ENCODE data around the gene AHCYL2. TPM values are rescaled to one million over a fixed set of nuclear protein-coding genes. Genes with fewer than 3 reads are reported as not detected.
"Not testable (repeated sequence)": the region's sequence is repeated elsewhere in the genome, so short reads cannot be mapped to it uniquely, and the experiment has no call there.

The AHCYL2 gene
- total RNA-seq, 2 experiments from 2014 or later: 18.5 to 21.0 TPM

GRCh38 chr7:129231666-129232065 is 6.8 kb downstream of the AHCYL2 start:
- no peaks in the 10 kb centered on the region for H3K27me3 Mint-ChIP-seq
- no peaks in the 10 kb centered on the region for H3K36me3 Mint-ChIP-seq (ENCODE audit: low read depth)
- H3K9me3 Mint-ChIP-seq: no peaks in the 10 kb centered on the region
- peaks cover 8% of the 10 kb centered on the region for H3K4me1 Mint-ChIP-seq
- CTCF ChIA-PET: interaction anchor here (0.6 to 6.7 kb wide), 5 partner anchors 9 to 68 kb away, joined by 3 to 39 read pairs (median 3); no protein-coding TSS in a partner anchor
- POLR2A ChIA-PET: no interaction called here
- DNase-seq: no peak
- H3K27ac Mint-ChIP-seq: no peak overlapping the region
- no peak overlapping the region for H3K4me3 Mint-ChIP-seq

- CTCF ChIA-PET: interaction anchor here (1.1 to 2.0 kb wide), 2 partner anchors 20 to 33 kb away, joined by 3 to 7 read pairs; no protein-coding TSS in a partner anchor
- no peak overlapping the region for H3K27ac Mint-ChIP-seq
- H3K27me3 Mint-ChIP-seq: no peaks in the 10 kb centered on the region
- H3K36me3 Mint-ChIP-seq (ENCODE audit: low read depth): no peaks in the 10 kb centered on the region
- H3K9me3 Mint-ChIP-seq: no peaks in the 10 kb centered on the region
- DNase-seq: no peak
- POLR2A ChIA-PET: no interaction called here
- H3K4me1 Mint-ChIP-seq: no peaks in the 10 kb centered on the region
- no peak overlapping the region for H3K4me3 Mint-ChIP-seq
Observed at GRCh38 chr7:129238546-129238945, 13.7 kb downstream of the AHCYL2 start.

GRCh38 chr7:129240119-129240820 is 15.4 kb downstream of the AHCYL2 start:
- DNase-seq: no peak
- H3K36me3 Mint-ChIP-seq (ENCODE audit: low read depth): peaks cover 1% of the 10 kb centered on the region
- H3K9me3 Mint-ChIP-seq: no peaks in the 10 kb centered on the region
- no peaks in the 10 kb centered on the region for H3K4me1 Mint-ChIP-seq
- POLR2A ChIA-PET: no interaction called here
- H3K27ac Mint-ChIP-seq: no peak overlapping the region
- CTCF ChIA-PET: interaction anchor here (0.6 to 2.1 kb wide), 2 partner anchors 9 to 31 kb away, joined by 3 to 6 read pairs; no protein-coding TSS in a partner anchor
- no peaks in the 10 kb centered on the region for H3K27me3 Mint-ChIP-seq
- no peak overlapping the region for H3K4me3 Mint-ChIP-seq

- no peaks in the 10 kb centered on the region for H3K4me1 Mint-ChIP-seq
- ChIA-PET POLR2A (no interaction called here), CTCF (no interaction called here)
- no peak overlapping the region for H3K27ac Mint-ChIP-seq
- no peaks in the 10 kb centered on the region for H3K27me3 Mint-ChIP-seq
- no peaks in the 10 kb centered on the region for H3K9me3 Mint-ChIP-seq
- H3K36me3 Mint-ChIP-seq (ENCODE audit: low read depth): peaks cover 3% of the 10 kb centered on the region
- DNase-seq: no peak
- H3K4me3 Mint-ChIP-seq: no peak overlapping the region
Observed at GRCh38 chr7:129244220-129244619, 19.4 kb downstream of the AHCYL2 start.

GRCh38 chr7:129245533-129245932 is 20.7 kb downstream of the AHCYL2 start:
- no peaks in the 10 kb centered on the region for H3K9me3 Mint-ChIP-seq
- no peaks in the 10 kb centered on the region for H3K4me1 Mint-ChIP-seq
- peaks cover 3% of the 10 kb centered on the region for H3K36me3 Mint-ChIP-seq (ENCODE audit: low read depth)
- no peak overlapping the region for H3K4me3 Mint-ChIP-seq
- ChIA-PET CTCF (no interaction called here), POLR2A (no interaction called here)
- H3K27me3 Mint-ChIP-seq: no peaks in the 10 kb centered on the region
- no peak for DNase-seq
- H3K27ac Mint-ChIP-seq: no peak overlapping the region

GRCh38 chr7:129247087-129247486 is 22.3 kb downstream of the AHCYL2 start:
- H3K4me3 Mint-ChIP-seq: no peak overlapping the region
- no peak for DNase-seq
- H3K27me3 Mint-ChIP-seq: no peaks in the 10 kb centered on the region
- ChIA-PET POLR2A (no interaction called here), CTCF (interaction anchor here (1.2 kb wide), 1 partner anchor 83 kb away, joined by 3 read pairs; no protein-coding TSS in a partner anchor)
- peaks cover 3% of the 10 kb centered on the region for H3K36me3 Mint-ChIP-seq (ENCODE audit: low read depth)
- H3K4me1 Mint-ChIP-seq: no peaks in the 10 kb centered on the region
- no peaks in the 10 kb centered on the region for H3K9me3 Mint-ChIP-seq
- no peak overlapping the region for H3K27ac Mint-ChIP-seq

- CTCF ChIA-PET: no interaction called here
- Mint-ChIP-seq H3K36me3 (ENCODE audit: low read depth) (no peaks in the 10 kb centered on the region), H3K4me3 (no peak overlapping the region), H3K27me3 (no peaks in the 10 kb centered on the region), H3K9me3 (no peaks in the 10 kb centered on the region), H3K4me1 (no peaks in the 10 kb centered on the region), H3K27ac (no peak overlapping the region)
- POLR2A ChIA-PET: no interaction called here
- DNase-seq: no peak
Observed at GRCh38 chr7:129252128-129252527, 27.3 kb downstream of the AHCYL2 start.

- DNase-seq; CTCF ChIA-PET; H3K36me3 Mint-ChIP-seq (ENCODE audit: low read depth); H3K9me3 Mint-ChIP-seq; H3K4me3 Mint-ChIP-seq; H3K4me1 Mint-ChIP-seq; H3K27ac Mint-ChIP-seq; POLR2A ChIA-PET; H3K27me3 Mint-ChIP-seq: not testable (repeated sequence)
Observed at GRCh38 chr7:129252603-129253002, 27.8 kb downstream of the AHCYL2 start.

GRCh38 chr7:129255800-129256199 is 31.0 kb downstream of the AHCYL2 start:
- ChIA-PET POLR2A (no interaction called here), CTCF (no interaction called here)
- no peaks in the 10 kb centered on the region for H3K9me3 Mint-ChIP-seq
- peaks cover 14% of the 10 kb centered on the region for H3K4me1 Mint-ChIP-seq
- no peaks in the 10 kb centered on the region for H3K27me3 Mint-ChIP-seq
- H3K27ac Mint-ChIP-seq: no peak overlapping the region
- DNase-seq: no peak
- H3K36me3 Mint-ChIP-seq (ENCODE audit: low read depth): no peaks in the 10 kb centered on the region
- H3K4me3 Mint-ChIP-seq: no peak overlapping the region

GRCh38 chr7:129256221-129256620 is 31.4 kb downstream of the AHCYL2 start:
- ChIA-PET POLR2A (interaction anchor here (0.7 kb wide), 1 partner anchor 42 kb away, joined by 3 read pairs; no protein-coding TSS in a partner anchor), CTCF (no interaction called here)
- no peaks in the 10 kb centered on the region for H3K27me3 Mint-ChIP-seq
- no peak for DNase-seq
- H3K9me3 Mint-ChIP-seq: no peaks in the 10 kb centered on the region
- H3K4me3 Mint-ChIP-seq: no peak overlapping the region
- H3K27ac Mint-ChIP-seq: no peak overlapping the region
- H3K36me3 Mint-ChIP-seq (ENCODE audit: low read depth): no peaks in the 10 kb centered on the region
- H3K4me1 Mint-ChIP-seq: peaks cover 14% of the 10 kb centered on the region

GRCh38 chr7:129257168-129257567 is 32.3 kb downstream of the AHCYL2 start:
- peaks cover 14% of the 10 kb centered on the region for H3K4me1 Mint-ChIP-seq
- POLR2A ChIA-PET: no interaction called here
- CTCF ChIA-PET: no interaction called here
- H3K27ac Mint-ChIP-seq: no peak overlapping the region
- no peaks in the 10 kb centered on the region for H3K36me3 Mint-ChIP-seq (ENCODE audit: low read depth)
- no peak for DNase-seq
- H3K9me3 Mint-ChIP-seq: no peaks in the 10 kb centered on the region
- H3K4me3 Mint-ChIP-seq: no peak overlapping the region
- H3K27me3 Mint-ChIP-seq: no peaks in the 10 kb centered on the region

GRCh38 chr7:129258649-129259389 is 34.0 kb downstream of the AHCYL2 start:
- POLR2A ChIA-PET: no interaction called here
- CTCF ChIA-PET: interaction anchor here (1.8 to 1.9 kb wide), 2 partner anchors 13 to 40 kb away, joined by 11 to 16 read pairs; no protein-coding TSS in a partner anchor
- no peaks in the 10 kb centered on the region for H3K36me3 Mint-ChIP-seq (ENCODE audit: low read depth)
- H3K27me3 Mint-ChIP-seq: no peaks in the 10 kb centered on the region
- no peak overlapping the region for H3K27ac Mint-ChIP-seq
- no peak for DNase-seq
- H3K4me1 Mint-ChIP-seq: peaks cover 14% of the 10 kb centered on the region
- no peaks in the 10 kb centered on the region for H3K9me3 Mint-ChIP-seq
- no peak overlapping the region for H3K4me3 Mint-ChIP-seq

GRCh38 chr7:129262324-129262723 is 37.5 kb downstream of the AHCYL2 start:
- DNase-seq: peak; percentile 34
- Mint-ChIP-seq H3K4me3 (no peak overlapping the region), H3K27me3 (no peaks in the 10 kb centered on the region), H3K9me3 (no peaks in the 10 kb centered on the region), H3K27ac (no peak overlapping the region), H3K4me1 (peaks cover 14% of the 10 kb centered on the region), H3K36me3 (ENCODE audit: low read depth) (no peaks in the 10 kb centered on the region)
- POLR2A ChIA-PET: interaction anchor here (1.2 kb wide), 1 partner anchor 45 kb away, joined by 4 read pairs; no protein-coding TSS in a partner anchor
- CTCF ChIA-PET: interaction anchor here (1.0 to 3.8 kb wide), 3 partner anchors 9 to 99 kb away, joined by 4 to 18 read pairs (median 7); no protein-coding TSS in a partner anchor

Measured in activated CD4-positive, alpha-beta memory T cell treated with anti-CD3 and anti-CD28 coated beads, Interleukin-2, amount 10 ng/mL, durations not matched to agents 7 days and 5 days (primary cell).